ENCODE measurements around the gene RANBP17.

RANBP17 gene

GRCh38 chr5:171299851-171300250 is 438.0 kb downstream of the RANBP17 start:
- Histone ChIP-seq H3K9me2 (replicated peaks; ENCODE audit: insufficient read depth, low read length) (no peaks in the 10 kb centered on the region), H3K79me2 (ENCODE audit: low read length) (no peaks in the 10 kb centered on the region), H4K20me1 (ENCODE audit: insufficient read depth, low read length) (no peaks in the 10 kb centered on the region), H2AFZ (ENCODE audit: low read length) (no peak overlapping the region), H3K27ac (ENCODE audit: low read length) (no peak overlapping the region), H3K4me1 (ENCODE audit: low read length) (peaks cover 7% of the 10 kb centered on the region; the same call in 1 of the 2 replicates), H3K4me3 (ENCODE audit: low read length) (no peak overlapping the region), H3K9ac (ENCODE audit: low read length) (no peak overlapping the region), H3F3A (ENCODE audit: insufficient read depth, low read length) (no peaks in the 10 kb centered on the region), H3K4me2 (ENCODE audit: low read depth, low read length) (no peak overlapping the region), H3K9me3 (replicated peaks; ENCODE audit: insufficient read depth, low read length) (no peaks in the 10 kb centered on the region), H3K27me3 (replicated peaks; ENCODE audit: insufficient read depth, low read length) (no peaks in the 10 kb centered on the region), H3K36me3 (replicated peaks; ENCODE audit: insufficient read depth, low read length) (no peaks in the 10 kb centered on the region)
- DNase-seq, result no peak
- TF ChIP-seq CTCF (IDR thresholded peaks at IDR 0.05; ENCODE audit: low read length), result no peak
- TF ChIP-seq EZH2 (optimal IDR thresholded peaks at IDR 0.05; ENCODE audit: low read depth, low read length), result no peak
- no peak for TF ChIP-seq EZH2phosphoT487 (IDR thresholded peaks at IDR 0.05; ENCODE audit: low read length)

DNA sequence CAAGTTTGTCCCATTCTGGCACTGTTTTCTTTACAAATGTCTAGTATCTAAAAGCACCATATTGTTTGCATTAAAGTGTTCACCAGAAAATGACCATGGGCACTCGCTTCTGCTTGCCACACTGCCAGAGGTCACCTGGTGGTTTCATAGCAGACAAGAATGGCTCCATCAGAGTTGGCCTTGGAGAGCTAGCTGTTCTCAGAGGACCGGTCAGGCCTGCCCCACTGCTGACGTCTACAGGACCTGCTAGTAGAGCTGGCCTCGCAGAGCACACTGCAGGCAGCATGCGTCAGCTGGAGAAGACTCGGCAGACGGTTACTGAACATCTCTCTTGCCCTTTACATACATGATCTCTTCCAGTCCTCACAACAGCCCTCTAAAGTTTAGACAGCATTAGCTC is 438.5 kb downstream of the RANBP17 start:
- H3K36me3 ChIP-seq (replicated peaks; ENCODE audit: insufficient read depth, low read length), result no peaks in the 10 kb centered on the region
- no peaks in the 10 kb centered on the region for H3F3A ChIP-seq (ENCODE audit: insufficient read depth, low read length)
- no peak overlapping the region for H3K27ac ChIP-seq (ENCODE audit: low read length)
- H3K4me3 ChIP-seq (ENCODE audit: low read length), result no peak overlapping the region
- H4K20me1 ChIP-seq (ENCODE audit: insufficient read depth, low read length), result no peaks in the 10 kb centered on the region
- DNase-seq, result no peak
- H2AFZ ChIP-seq (ENCODE audit: low read length), result no peak overlapping the region
- H3K4me2 ChIP-seq (ENCODE audit: low read depth, low read length), result no peak overlapping the region
- no peaks in the 10 kb centered on the region for H3K9me2 ChIP-seq (replicated peaks; ENCODE audit: insufficient read depth, low read length)
- no peak for TF ChIP-seq CTCF (IDR thresholded peaks at IDR 0.05; ENCODE audit: low read length)
- peaks cover 3% of the 10 kb centered on the region; the same call in 1 of the 2 replicates for H3K4me1 ChIP-seq (ENCODE audit: low read length)
- no peaks in the 10 kb centered on the region for H3K79me2 ChIP-seq (ENCODE audit: low read length)
- H3K9ac ChIP-seq (ENCODE audit: low read length), result no peak overlapping the region
- H3K9me3 ChIP-seq (replicated peaks; ENCODE audit: insufficient read depth, low read length), result no peaks in the 10 kb centered on the region
- no peaks in the 10 kb centered on the region for H3K27me3 ChIP-seq (replicated peaks; ENCODE audit: insufficient read depth, low read length)

DNA sequence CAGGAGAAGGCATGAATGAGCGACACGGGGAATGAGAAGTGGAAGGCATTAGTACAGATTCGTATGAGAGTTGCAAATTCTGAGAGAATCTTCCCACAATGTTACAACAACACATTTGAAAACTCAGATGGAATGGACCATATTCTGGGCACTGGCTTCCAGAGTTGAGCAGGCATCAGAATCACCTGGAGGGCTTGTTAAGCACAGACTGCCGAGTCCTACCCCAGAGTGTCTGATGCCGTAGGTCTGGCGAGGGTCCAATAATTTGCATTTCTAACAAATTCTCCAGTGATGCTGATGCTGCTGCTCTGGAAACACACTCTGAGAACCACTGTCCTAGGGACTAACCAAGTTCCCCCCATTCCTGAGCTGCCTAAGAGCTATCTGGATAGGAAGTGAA is 444.3 kb downstream of the RANBP17 start:
- DNase-seq, result no peak

More for the DNA sequence above, 444.3 kb downstream of the RANBP17 start:
- no peaks in the 10 kb centered on the region for H3K4me1 ChIP-seq (ENCODE audit: low read length)
- no peaks in the 10 kb centered on the region for H3F3A ChIP-seq (ENCODE audit: insufficient read depth, low read length)
- no peak overlapping the region for H2AFZ ChIP-seq (ENCODE audit: low read length)
- H3K36me3 ChIP-seq (replicated peaks; ENCODE audit: insufficient read depth, low read length), result no peaks in the 10 kb centered on the region
- H3K9ac ChIP-seq (ENCODE audit: low read length), result no peak overlapping the region
- no peak overlapping the region for H3K27ac ChIP-seq (ENCODE audit: low read length)
- no peak for TF ChIP-seq EZH2 (optimal IDR thresholded peaks at IDR 0.05; ENCODE audit: low read depth, low read length)
- no peak for TF ChIP-seq EZH2phosphoT487 (IDR thresholded peaks at IDR 0.05; ENCODE audit: low read length)
- no peak for TF ChIP-seq CTCF (IDR thresholded peaks at IDR 0.05; ENCODE audit: low read length)
- H3K4me2 ChIP-seq (ENCODE audit: low read depth, low read length), result no peak overlapping the region
- no peaks in the 10 kb centered on the region for H3K27me3 ChIP-seq (replicated peaks; ENCODE audit: insufficient read depth, low read length)
- H3K79me2 ChIP-seq (ENCODE audit: low read length), result no peaks in the 10 kb centered on the region
- no peaks in the 10 kb centered on the region for H3K9me3 ChIP-seq (replicated peaks; ENCODE audit: insufficient read depth, low read length)
- no peaks in the 10 kb centered on the region for H4K20me1 ChIP-seq (ENCODE audit: insufficient read depth, low read length)
- no peak overlapping the region for H3K4me3 ChIP-seq (ENCODE audit: low read length)
- no peaks in the 10 kb centered on the region for H3K9me2 ChIP-seq (replicated peaks; ENCODE audit: insufficient read depth, low read length)

Measured in MM.1S (cell line).